Keratinocyte (primary cell): ENCODE measurements around the gene RNF130. TPM values are rescaled to one million over a fixed set of nuclear protein-coding genes. Genes with fewer than 3 reads are reported as not detected.

Source experiments
- DNase-seq: peaks from one replicate; pipeline ENCODE4 v3.0.0-alpha.2; 2011; ENCODE audit warnings: low read depth, missing footprints, low spot score
- FAIRE-seq: peaks from 2 replicates; lab custom pipeline; 2011; peaks lifted over from hg19 to GRCh38; lab: Jason Lieb, UNC
- H2AFZ ChIP-seq: 2 replicates; pipeline ENCODE4 v1.6.0; 2012; ENCODE audit warnings: low read length, control low read depth, inconsistent platforms; ENCODE audit not compliant: control insufficient read depth
- H3K27ac ChIP-seq: 2 replicates; pipeline ENCODE4 v1.5.1; 2011; ENCODE audit warnings: low read length; ENCODE audit not compliant: control insufficient read depth, insufficient read depth
- H3K27me3 ChIP-seq: 3 replicates; pipeline ENCODE4 v1.6.0; 2011; ENCODE audit warnings: low read length; ENCODE audit not compliant: control insufficient read depth, insufficient read depth; ENCODE audit errors: extremely low read depth
- H3K36me3 ChIP-seq, 2 experiments: 2 replicates in 1 of 2; 3 replicates in 1 of 2; pipeline ENCODE4 v1.5.1; 2011; ENCODE audit warnings: low read length in 2 of 2, mild to moderate bottlenecking in 1 of 2; ENCODE audit not compliant: control insufficient read depth in 2 of 2, insufficient read depth in 2 of 2; ENCODE audit errors: extremely low read depth in 1 of 2
- H3K4me1 ChIP-seq: 3 replicates; pipeline ENCODE4 v1.5.1; 2011; ENCODE audit warnings: low read length; ENCODE audit not compliant: control insufficient read depth, insufficient read depth; ENCODE audit errors: extremely low read depth
- H3K4me2 ChIP-seq: 3 replicates; pipeline ENCODE4 v1.6.0; 2011; ENCODE audit warnings: low read depth, low read length; ENCODE audit not compliant: control insufficient read depth, insufficient read depth; ENCODE audit errors: extremely low read depth
- H3K4me3 ChIP-seq, 3 experiments: fragments of 200-600 bp in 1 of 3; sonication (generic) in 1 of 3; 2 replicates in 2 of 3; 3 replicates in 1 of 3; pipeline ENCODE4 v1.5.1; 2011 to 2016; ENCODE audit warnings: low read length in 3 of 3, mild to moderate bottlenecking in 3 of 3, control low read depth in 2 of 3, inconsistent platforms in 1 of 3, low read depth in 1 of 3, mixed read lengths in 1 of 3, mixed run types in 1 of 3, moderate library complexity in 1 of 3; ENCODE audit not compliant: control insufficient read depth in 2 of 3, insufficient read depth in 2 of 3; ENCODE audit errors: extremely low read depth in 1 of 3
- H3K79me2 ChIP-seq: 2 replicates; pipeline ENCODE4 v1.6.0; 2012; ENCODE audit warnings: low read length; ENCODE audit not compliant: control insufficient read depth, insufficient read depth
- H3K9ac ChIP-seq: 3 replicates; pipeline ENCODE4 v1.6.0; 2011; ENCODE audit warnings: low read length; ENCODE audit not compliant: control insufficient read depth, insufficient read depth; ENCODE audit errors: extremely low read depth
- H3K9me1 ChIP-seq: 3 replicates; pipeline ENCODE4 v1.6.0; 2011; ENCODE audit warnings: low read length; ENCODE audit not compliant: control insufficient read depth, insufficient read depth; ENCODE audit errors: extremely low read depth
- H3K9me3 ChIP-seq: 2 replicates; pipeline ENCODE4 v1.5.1; 2012; ENCODE audit warnings: low read depth, low read length; ENCODE audit not compliant: control insufficient read depth
- H4K20me1 ChIP-seq: 3 replicates; pipeline ENCODE4 v1.6.0; 2011; ENCODE audit warnings: low read length; ENCODE audit not compliant: control insufficient read depth, insufficient read depth; ENCODE audit errors: extremely low read depth
- EZH2 ChIP-seq: IDR thresholded peaks from one replicate; pipeline ENCODE4 v1.6.1; 2012; ENCODE audit warnings: inconsistent platforms, mild to moderate bottlenecking, low read length, moderate library complexity
- dilution Hi-C: fragments of 300-500 bp; cut with MboI; formaldehyde crosslinking; loops from one replicate; pipeline ENCODE4 v1.7.0; 2020; ENCODE audit warnings: low sequenced_read_pairs; ENCODE audit not compliant: extremely low pct_ligation_motif_present
- polyA plus RNA-seq, 5 experiments: library from polyadenylated mRNA; depleted of rRNA in 3 of 5; stranded (reverse) in 3 of 5; stranded (forward) in 1 of 5; unstranded in 1 of 5; fragments of >200 nt; gene quantifications; 1 replicate in 1 of 5; 2 replicates in 3 of 5; 3 replicates in 1 of 5; pipeline versions ENCODE4 v1.2.1 to v1.2.3, GENCODE V29; 2011 to 2012; ENCODE audit warnings: missing spikeins in 2 of 5, low read depth in 1 of 5, low replicate concordance in 1 of 5
- TF ChIP-seq, protein P1 (sequence below), 3 experiments: IDR thresholded peaks in 1 of 3; conservative IDR thresholded peaks in 1 of 3; optimal IDR thresholded peaks in 1 of 3; 2 replicates in 2 of 3; 3 replicates in 1 of 3; pipeline versions ENCODE3 to v1.5.1; 2011; ENCODE audit warnings: low read length in 3 of 3, mild to moderate bottlenecking in 3 of 3, moderate library complexity in 2 of 3, control low read depth in 1 of 3, inconsistent platforms in 1 of 3; ENCODE audit not compliant: insufficient read depth in 2 of 3; ENCODE audit errors: extremely low read depth in 1 of 3

Gene RNF130
- polyA plus RNA-seq, 1 donor (not counting 4 experiments of a cell fraction or from before 2014, with no cell fraction given) = 20.0 TPM

DNA sequence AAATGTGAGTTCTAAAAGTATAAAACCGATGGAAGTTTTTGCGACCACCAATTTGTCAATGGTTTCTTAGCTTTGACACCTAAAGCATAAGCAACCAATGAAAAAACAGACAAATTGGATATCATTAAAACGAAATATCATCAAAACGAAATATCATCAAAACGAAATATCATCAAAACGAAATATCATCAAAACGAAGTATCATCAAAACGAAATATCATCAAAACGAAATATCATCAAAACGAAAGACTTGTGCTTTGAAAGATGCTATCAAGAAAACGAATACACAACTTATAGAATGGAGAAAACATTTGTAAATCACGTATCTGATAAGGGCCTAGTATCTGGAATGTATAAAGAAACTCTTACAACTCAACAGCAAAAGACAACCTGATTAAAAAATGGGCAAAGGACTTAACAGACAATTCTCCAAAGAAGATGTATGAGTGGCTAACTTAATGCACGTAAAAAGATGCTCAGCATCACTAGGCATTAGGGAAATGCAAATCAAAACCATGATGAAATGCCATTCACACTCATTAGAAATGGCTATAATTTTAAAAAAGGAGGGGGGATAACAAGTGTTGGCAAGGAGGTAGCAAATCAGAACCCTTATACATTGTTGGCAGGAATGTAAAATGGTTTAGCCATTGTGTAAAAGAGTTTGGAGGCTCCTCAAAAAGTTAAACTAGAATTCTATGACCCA, 134.4 kb downstream of the RNF130 start:
- TF ChIP-seq, protein P1, sequence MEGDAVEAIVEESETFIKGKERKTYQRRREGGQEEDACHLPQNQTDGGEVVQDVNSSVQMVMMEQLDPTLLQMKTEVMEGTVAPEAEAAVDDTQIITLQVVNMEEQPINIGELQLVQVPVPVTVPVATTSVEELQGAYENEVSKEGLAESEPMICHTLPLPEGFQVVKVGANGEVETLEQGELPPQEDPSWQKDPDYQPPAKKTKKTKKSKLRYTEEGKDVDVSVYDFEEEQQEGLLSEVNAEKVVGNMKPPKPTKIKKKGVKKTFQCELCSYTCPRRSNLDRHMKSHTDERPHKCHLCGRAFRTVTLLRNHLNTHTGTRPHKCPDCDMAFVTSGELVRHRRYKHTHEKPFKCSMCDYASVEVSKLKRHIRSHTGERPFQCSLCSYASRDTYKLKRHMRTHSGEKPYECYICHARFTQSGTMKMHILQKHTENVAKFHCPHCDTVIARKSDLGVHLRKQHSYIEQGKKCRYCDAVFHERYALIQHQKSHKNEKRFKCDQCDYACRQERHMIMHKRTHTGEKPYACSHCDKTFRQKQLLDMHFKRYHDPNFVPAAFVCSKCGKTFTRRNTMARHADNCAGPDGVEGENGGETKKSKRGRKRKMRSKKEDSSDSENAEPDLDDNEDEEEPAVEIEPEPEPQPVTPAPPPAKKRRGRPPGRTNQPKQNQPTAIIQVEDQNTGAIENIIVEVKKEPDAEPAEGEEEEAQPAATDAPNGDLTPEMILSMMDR (optimal IDR thresholded peaks at IDR 0.05 in 1 of 3, IDR thresholded peaks at IDR 0.05 in 1 of 3, conservative IDR thresholded peaks at IDR 0.05 in 1 of 3; ENCODE audit: extremely low read depth in 1 of 3, insufficient read depth in 2 of 3, low read length in 3 of 3) = no peak
- TF ChIP-seq EZH2 = no peak
- H3K9me1 ChIP-seq = no peaks in the 10 kb centered on the region
- no peaks in the 10 kb centered on the region for H3K79me2 ChIP-seq
- no peak for DNase-seq
- no peak overlapping the region for H3K9ac ChIP-seq
- dilution Hi-C loops = no loop called here
- no peak for FAIRE-seq
- H2AFZ ChIP-seq = no peak overlapping the region
- H3K9me3 ChIP-seq = no peaks in the 10 kb centered on the region
- no peaks in the 10 kb centered on the region for H3K36me3 ChIP-seq
- H3K27ac ChIP-seq = no peak overlapping the region
- H3K27me3 ChIP-seq = no peaks in the 10 kb centered on the region
- H4K20me1 ChIP-seq = no peaks in the 10 kb centered on the region
- no peaks in the 10 kb centered on the region for H3K4me1 ChIP-seq
- no peak overlapping the region for H3K4me2 ChIP-seq
- H3K4me3 ChIP-seq = no peak overlapping the region

DNA sequence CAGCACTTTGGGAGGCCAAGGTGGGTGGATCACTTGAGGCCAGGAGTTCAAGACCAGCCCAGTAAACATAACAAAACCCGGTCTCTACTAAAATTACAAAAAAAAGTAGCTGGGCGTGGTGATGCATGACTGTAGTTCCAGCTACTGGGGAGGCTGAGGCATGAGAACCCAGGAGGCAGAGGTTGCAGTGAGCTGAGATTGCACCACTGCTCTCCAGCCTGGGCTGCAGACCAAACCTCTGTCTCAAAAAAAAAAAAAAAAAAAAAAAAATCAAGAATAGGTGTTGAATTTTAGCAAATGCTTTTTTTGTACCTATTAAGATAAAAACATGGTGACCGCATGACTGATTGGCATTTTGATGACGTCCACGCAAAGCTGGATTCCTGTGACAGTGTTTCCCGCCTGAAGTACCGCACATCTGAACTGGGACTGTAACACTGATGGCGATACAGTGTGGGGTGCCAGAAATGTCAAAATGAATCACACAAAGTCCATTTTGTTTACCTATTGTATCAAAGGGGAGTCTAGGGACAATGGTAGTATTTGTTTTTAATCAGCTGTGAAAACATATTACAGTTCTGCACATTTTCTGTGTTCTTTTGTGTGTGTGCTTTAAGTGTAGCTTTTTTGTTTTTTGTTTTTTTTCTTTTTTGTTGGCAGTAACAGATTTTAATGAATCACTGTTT, 140.6 kb downstream of the RNF130 start:
- no peaks in the 10 kb centered on the region for H3K36me3 ChIP-seq
- DNase-seq = no peak
- no peaks in the 10 kb centered on the region for H3K79me2 ChIP-seq
- no peak overlapping the region for H3K4me3 ChIP-seq
- no peaks in the 10 kb centered on the region for H3K9me1 ChIP-seq
- dilution Hi-C loops = no loop called here
- FAIRE-seq = no peak
- no peak overlapping the region for H3K27ac ChIP-seq
- no peak overlapping the region for H3K4me2 ChIP-seq
- no peaks in the 10 kb centered on the region for H3K4me1 ChIP-seq
- H2AFZ ChIP-seq = no peak overlapping the region
- H3K9me3 ChIP-seq = no peaks in the 10 kb centered on the region
- no peaks in the 10 kb centered on the region for H3K27me3 ChIP-seq
- TF ChIP-seq, protein P1 (optimal IDR thresholded peaks at IDR 0.05 in 1 of 3, IDR thresholded peaks at IDR 0.05 in 1 of 3, conservative IDR thresholded peaks at IDR 0.05 in 1 of 3; ENCODE audit: extremely low read depth in 1 of 3, insufficient read depth in 2 of 3, low read length in 3 of 3) = no peak
- TF ChIP-seq EZH2 = no peak
- no peaks in the 10 kb centered on the region for H4K20me1 ChIP-seq
- no peak overlapping the region for H3K9ac ChIP-seq
